Common myeloid progenitor, CD34-positive (primary cell): ENCODE results near the gene AKR1A1.

Experiments used
- CTCF ChIA-PET: fragments of 350-600 bp; sonication (Branson Sonifier 250); formaldehyde crosslinking; loops from one replicate; lab custom pipeline; 2021; ENCODE audit warnings: antibody characterized with exemption; lab: Charles Lee
- POLR2A ChIA-PET: fragments of 350-600 bp; sonication (Branson Sonifier 250); formaldehyde crosslinking; loops from one replicate; lab custom pipeline; 2021; ENCODE audit warnings: antibody characterized with exemption; lab: Charles Lee
- DNase-seq, 3 donors: peaks; one replicate each; pipeline versions ENCODE4 v3.0.0 to v3.0.0-alpha.2; 2013
- H3K27ac ChIP-seq, 2 experiments: 1 replicate in 1 of 2; 2 replicates in 1 of 2; pipeline ENCODE4 v1.7.0; 2013; ENCODE audit warnings: inconsistent platforms in 2 of 2, low read length in 2 of 2, mild to moderate bottlenecking in 2 of 2, low read depth in 1 of 2, moderate library complexity in 1 of 2; ENCODE audit not compliant: severe bottlenecking in 2 of 2, insufficient read depth in 1 of 2, poor library complexity in 1 of 2
- H3K27me3 ChIP-seq, 5 experiments: replicated peaks in 2 of 5; 1 replicate in 3 of 5; 2 replicates in 2 of 5; pipeline versions ENCODE4 v1.6.1 to v1.7.0; 2013; ENCODE audit warnings: low read length in 4 of 5, mild to moderate bottlenecking in 2 of 5, moderate library complexity in 2 of 5, inconsistent platforms in 1 of 5; ENCODE audit not compliant: insufficient read depth in 5 of 5, control insufficient read depth in 4 of 5
- H3K36me3 ChIP-seq, 4 experiments: 1 replicate in 2 of 4; 2 replicates in 2 of 4; pipeline versions ENCODE4 v1.6.1 to v1.7.0; 2013; ENCODE audit warnings: low read length in 3 of 4, control low read depth in 1 of 4, mild to moderate bottlenecking in 1 of 4; ENCODE audit not compliant: control insufficient read depth in 4 of 4, insufficient read depth in 4 of 4
- H3K4me1 ChIP-seq, 4 experiments: 1 replicate in 3 of 4; 2 replicates in 1 of 4; pipeline versions ENCODE4 v1.6.1 to v1.7.1; 2013; ENCODE audit warnings: low read length in 3 of 4, mild to moderate bottlenecking in 3 of 4, control low read depth in 1 of 4, inconsistent platforms in 1 of 4, moderate library complexity in 1 of 4; ENCODE audit not compliant: control insufficient read depth in 4 of 4, insufficient read depth in 4 of 4; ENCODE audit errors: control extremely low read depth in 1 of 4
- H3K4me3 ChIP-seq, 7 experiments: 1 replicate in 4 of 7; 2 replicates in 3 of 7; pipeline versions ENCODE4 v1.5.1 to v1.7.0; 2013; ENCODE audit warnings: mild to moderate bottlenecking in 7 of 7, low read length in 6 of 7, moderate library complexity in 6 of 7, inconsistent platforms in 2 of 7, low read depth in 2 of 7, control low read depth in 1 of 7; ENCODE audit not compliant: insufficient read depth in 4 of 7, control insufficient read depth in 1 of 7; ENCODE audit errors: extremely low read depth in 1 of 7
- H3K9me3 ChIP-seq, 5 experiments: 1 replicate in 4 of 5; 2 replicates in 1 of 5; pipeline versions ENCODE4 v1.6.1 to v1.7.1; 2013; ENCODE audit warnings: low read length in 4 of 5, mild to moderate bottlenecking in 2 of 5, inconsistent platforms in 1 of 5, low read depth in 1 of 5, moderate library complexity in 1 of 5; ENCODE audit not compliant: control insufficient read depth in 4 of 5, insufficient read depth in 2 of 5; ENCODE audit errors: control extremely low read depth in 1 of 5
- whole genome bisulfite sequencing: methylation state at CpG from one replicate; pipeline ENCODE4 v1.1.5; 2013; ENCODE audit not compliant: insufficient coverage; 5-methylcytosine and 5-hydroxymethylcytosine counted together

The AKR1A1 gene

GRCh38 chr1:45535988-45536766, 14.4 kb upstream of the AKR1A1 start:
- Histone ChIP-seq H3K36me3 (no peaks in the 10 kb centered on the region), H3K27me3 (no peaks in the 10 kb centered on the region), H3K27ac (no peak overlapping the region), H3K4me3 (no peak overlapping the region), H3K9me3 (no peaks in the 10 kb centered on the region), H3K4me1 (peaks cover 0 to 9% (median 2%) of the 10 kb centered on the region in 4 experiments)
- peak in 1 of 3 donors; percentile 46 for DNase-seq
- ChIA-PET POLR2A (interaction anchor here (2.0 kb wide), 1 partner anchor 15 kb away, joined by 16 read pairs; the partner anchor contains the start of gene PRDX1), CTCF (interaction anchor here (1.0 to 4.9 kb wide), 5 partner anchors 9 to 44 kb away, joined by 3 to 37 read pairs (median 7); partner anchors contain the start of gene PRDX1)
- 79% methylated on average over 3 of the region's 6 CpGs for WGBS

GRCh38 chr1:45536886-45537285, 13.7 kb upstream of the AKR1A1 start:
- 80% methylated on average over 4 of the region's 4 CpGs for whole genome bisulfite sequencing
- Histone ChIP-seq H3K36me3 (no peaks in the 10 kb centered on the region), H3K27ac (no peak overlapping the region), H3K4me3 (no peak overlapping the region), H3K9me3 (no peaks in the 10 kb centered on the region), H3K4me1 (peaks cover 3 to 15% (median 4%) of the 10 kb centered on the region in 4 experiments), H3K27me3 (no peaks in the 10 kb centered on the region)
- ChIA-PET CTCF (interaction anchor here (1.2 to 4.9 kb wide), 4 partner anchors 8 to 21 kb away, joined by 4 to 37 read pairs (median 6); partner anchors contain the start of gene PRDX1), POLR2A (interaction anchor here (0.7 to 2.0 kb wide), 2 partner anchors 15 kb away, joined by 3 to 16 read pairs; partner anchors contain the start of gene PRDX1)
- DNase-seq, result no peak

DNA sequence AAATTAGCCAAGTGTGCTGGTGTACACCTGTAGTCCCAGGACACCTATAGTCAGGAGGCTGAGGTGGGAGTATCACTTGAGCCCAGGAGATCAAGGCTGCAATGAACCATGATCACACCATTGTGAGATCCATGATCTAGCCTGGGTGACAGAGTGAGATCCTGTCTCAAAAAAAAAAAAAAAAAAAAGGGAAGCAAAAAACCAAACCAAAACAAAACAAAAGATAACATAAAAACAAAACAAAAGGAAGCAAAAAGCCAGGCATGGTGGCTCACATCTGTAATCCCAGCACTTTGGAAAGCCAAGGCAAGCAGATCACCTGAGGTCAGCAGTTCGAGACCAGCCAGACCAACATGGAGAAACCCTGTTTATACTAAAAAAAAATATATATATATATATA, 9.4 kb upstream of the AKR1A1 start:
- WGBS, result no CpG with 5 or more reads among the region's 1 CpG
- Histone ChIP-seq H3K27ac (no peak overlapping the region), H3K9me3 (no peaks in the 10 kb centered on the region), H3K4me1 (peaks cover 30 to 54% (median 41%) of the 10 kb centered on the region in 4 experiments), H3K36me3 (no peaks in the 10 kb centered on the region), H3K27me3 (no peaks in the 10 kb centered on the region), H3K4me3 (no peak overlapping the region)
- CTCF ChIA-PET, result interaction anchor here (1.0 kb wide), 1 partner anchor 28 kb away, joined by 3 read pairs; no protein-coding TSS in a partner anchor
- DNase-seq, result peak in 2 of 3 donors; percentile 28
- POLR2A ChIA-PET, result interaction anchor here (1.2 to 5.9 kb wide), 2 partner anchors 9 to 20 kb away, joined by 3 to 53 read pairs; partner anchors contain the start of genes AKR1A1 and PRDX1

DNA sequence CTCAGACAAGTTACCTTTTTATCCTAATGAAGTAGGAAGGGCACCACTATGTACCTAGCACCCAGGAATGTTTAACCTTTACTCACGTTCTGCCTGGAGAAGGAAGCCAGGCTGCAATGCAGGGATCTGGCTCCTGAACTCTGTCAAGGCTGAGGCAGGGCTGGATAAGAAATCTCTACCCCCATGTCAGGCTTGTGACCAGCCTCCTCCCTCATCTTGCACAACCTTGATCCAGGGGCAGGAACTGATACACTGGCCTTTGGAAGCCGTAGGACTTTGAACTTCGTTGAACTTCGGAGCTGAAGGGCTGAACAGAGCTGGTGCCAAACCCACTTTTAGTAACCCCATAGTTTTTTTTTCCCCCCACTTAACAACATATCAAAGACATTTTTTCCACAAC, 8.0 kb upstream of the AKR1A1 start:
- CTCF ChIA-PET, result interaction anchor here (0.6 to 4.3 kb wide), 6 partner anchors 9 to 28 kb away, joined by 3 to 30 read pairs (median 4); partner anchors contain the start of gene PRDX1
- WGBS, result 37% methylated on average over 4 of the region's 4 CpGs
- no peaks in the 10 kb centered on the region for H3K9me3 ChIP-seq
- no peaks in the 10 kb centered on the region for H3K36me3 ChIP-seq
- H3K4me1 ChIP-seq, result peaks cover 30 to 54% (median 44%) of the 10 kb centered on the region in 4 experiments
- peak overlapping the region in 1 of 7 experiments; percentile 18 for H3K4me3 ChIP-seq
- H3K27ac ChIP-seq, result no peak overlapping the region
- no peaks in the 10 kb centered on the region for H3K27me3 ChIP-seq
- DNase-seq, result peak in 1 of 3 donors; percentile 9
- POLR2A ChIA-PET, result interaction anchor here (0.9 to 5.9 kb wide), 3 partner anchors 8 to 24 kb away, joined by 3 to 53 read pairs (median 6); partner anchors contain the start of genes AKR1A1 and PRDX1

- 4% methylated on average over 7 of the region's 8 CpGs for WGBS
- H3K4me1 ChIP-seq, result peaks cover 30 to 54% (median 44%) of the 10 kb centered on the region in 4 experiments
Observed at GRCh38 chr1:45543581-45544417, 6.8 kb upstream of the AKR1A1 start.

DNA sequence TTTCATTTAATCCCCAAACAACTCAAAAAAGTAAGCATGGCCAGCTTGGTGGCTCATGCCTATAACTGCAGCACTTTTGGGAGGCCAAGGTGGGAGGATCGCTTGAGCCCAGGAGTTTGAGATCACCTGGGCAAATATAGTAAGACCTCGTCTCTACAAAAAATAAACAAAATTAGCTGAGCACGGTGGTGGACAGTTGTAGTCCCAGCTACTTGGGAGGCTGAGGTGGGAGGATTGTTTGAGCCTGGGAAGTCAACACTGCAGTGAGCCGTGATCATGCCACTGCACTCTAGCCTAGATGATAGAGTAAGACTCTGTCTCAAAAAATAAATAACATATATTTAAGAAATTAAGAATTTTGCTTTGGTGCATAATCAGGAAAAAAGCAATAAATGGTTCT, 6.1 kb upstream of the AKR1A1 start:
- Histone ChIP-seq H3K36me3 (no peaks in the 10 kb centered on the region), H3K9me3 (no peaks in the 10 kb centered on the region), H3K27me3 (no peaks in the 10 kb centered on the region), H3K4me1 (peaks cover 30 to 56% (median 44%) of the 10 kb centered on the region in 4 experiments), H3K4me3 (peak overlapping the region in 3 of 7 experiments; percentile 39 to 54 (median 44)), H3K27ac (no peak overlapping the region)
- WGBS, result 90% methylated on average over 2 of the region's 4 CpGs
- CTCF ChIA-PET, result interaction anchor here (0.7 to 4.7 kb wide), 14 partner anchors 8 to 188 kb away, joined by 3 to 30 read pairs (median 5); partner anchors contain the start of gene PRDX1
- POLR2A ChIA-PET, result interaction anchor here (1.0 to 5.9 kb wide), 3 partner anchors 13 to 25 kb away, joined by 3 to 53 read pairs (median 5); partner anchors contain the start of gene PRDX1
- DNase-seq, result no peak

More at GRCh38 chr1:45543581-45544417, 6.8 kb upstream of the AKR1A1 start:
- H3K36me3 ChIP-seq, result no peaks in the 10 kb centered on the region
- ChIA-PET CTCF (interaction anchor here (0.8 to 4.7 kb wide), 13 partner anchors 9 to 188 kb away, joined by 3 to 30 read pairs (median 5); partner anchors contain the start of gene PRDX1), POLR2A (interaction anchor here (0.5 to 5.9 kb wide), 4 partner anchors 14 to 725 kb away, joined by 3 to 53 read pairs (median 4); partner anchors contain the start of gene PRDX1)
- peak; percentile 91 to 98 (median 97) for DNase-seq
- H3K27me3 ChIP-seq, result no peaks in the 10 kb centered on the region
- H3K27ac ChIP-seq, result peak overlapping the region in 1 of 2 experiments; percentile 57
- H3K9me3 ChIP-seq, result no peaks in the 10 kb centered on the region
- peak overlapping the region in 6 of 7 experiments; percentile 17 to 64 (median 36) for H3K4me3 ChIP-seq
